Stimulated activated CD4-positive, alpha-beta T cell treated with anti-CD3 and anti-CD28 coated beads, Interleukin-4, amount 100 ng/mL, for 1 hour (primary cell): ENCODE data around the gene CDK16.
"Not testable (repeated sequence)": the region's sequence is repeated elsewhere in the genome, so short reads cannot be mapped to it uniquely, and the experiment has no call there.

Experiments
- DNase-seq: peaks from one replicate; pipeline ENCODE4 v3.0.0-alpha.2; 2020

The CDK16 gene

GRCh38 chrX:47257620-47258019, 39.1 kb downstream of the CDK16 start:
- DNase-seq = not testable (repeated sequence)

GRCh38 chrX:47264483-47265173, 46.1 kb downstream of the CDK16 start:
- no peak for DNase-seq

DNA sequence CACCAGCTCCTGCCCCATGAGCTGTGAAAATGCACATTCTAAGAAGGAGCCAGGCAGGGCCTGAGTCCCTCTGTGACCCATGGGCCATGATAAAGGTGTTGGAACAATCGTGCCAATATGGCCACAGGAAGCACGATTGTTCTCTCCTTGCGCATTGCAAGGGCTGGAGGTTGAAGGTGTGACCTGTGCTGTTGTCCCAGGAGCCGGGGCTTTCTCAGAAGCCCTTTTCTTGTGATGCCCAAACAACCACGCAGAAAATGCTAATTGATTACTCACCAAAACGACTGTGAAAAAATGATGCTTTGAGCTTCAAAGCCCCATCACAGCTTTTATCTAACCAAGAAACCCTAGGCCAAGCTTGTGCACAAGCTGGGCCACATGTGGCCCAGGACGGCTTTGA, 48.2 kb downstream of the CDK16 start:
- no peak for DNase-seq

DNA sequence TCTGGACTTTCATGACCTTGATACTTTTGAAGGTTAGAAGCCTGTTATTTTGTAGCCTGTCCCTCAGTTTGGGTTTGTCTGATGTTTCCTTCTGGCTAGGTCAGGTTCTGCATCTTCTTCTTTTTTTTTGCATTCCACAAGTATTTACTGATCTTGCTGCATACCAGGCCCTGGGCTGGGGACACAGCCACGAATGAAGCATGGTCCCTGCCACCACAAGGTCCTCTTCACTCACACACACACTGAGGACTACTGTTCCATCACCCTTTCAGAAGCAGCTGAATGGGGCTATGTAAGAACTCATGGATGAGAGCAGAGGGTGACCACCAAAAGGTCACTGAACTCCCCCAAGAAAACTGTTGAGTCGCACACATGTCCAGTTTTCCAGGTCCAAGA, 53.5 kb downstream of the CDK16 start:
- DNase-seq = no peak

DNA sequence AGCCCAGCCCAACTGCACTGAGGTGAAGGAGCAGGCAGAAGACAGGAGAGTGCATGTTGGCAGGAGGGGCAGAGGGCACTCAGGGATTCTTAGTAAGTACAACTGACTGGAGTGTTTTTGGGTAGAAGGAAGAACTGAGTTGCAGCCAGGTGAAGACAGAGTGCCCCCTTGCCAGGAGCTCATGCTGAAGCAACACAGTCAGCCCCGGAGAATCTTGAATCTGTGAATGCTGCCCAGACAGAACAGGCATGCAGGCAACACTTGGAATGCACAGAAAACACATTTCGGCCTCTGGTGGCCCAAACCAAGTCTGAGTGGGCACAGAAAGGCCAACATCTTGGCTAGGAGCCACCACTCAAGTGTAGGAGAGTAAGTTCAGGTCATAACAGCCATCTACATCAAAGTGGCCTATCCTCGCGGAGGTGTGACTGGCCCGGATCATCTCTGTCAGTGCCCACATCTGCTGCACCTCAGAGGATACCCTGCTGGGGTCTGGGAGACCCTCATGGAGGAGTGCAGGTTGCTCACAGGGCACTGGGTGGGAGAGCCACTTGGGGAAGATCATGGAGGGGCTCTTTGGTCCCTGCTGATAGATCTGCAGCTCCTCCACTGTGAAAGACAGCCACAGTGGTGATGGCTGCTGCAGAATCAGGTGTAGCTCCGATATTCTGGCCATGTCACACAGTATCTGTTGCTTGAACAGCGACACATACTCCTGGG, 54.7 kb downstream of the CDK16 start:
- no peak for DNase-seq

DNA sequence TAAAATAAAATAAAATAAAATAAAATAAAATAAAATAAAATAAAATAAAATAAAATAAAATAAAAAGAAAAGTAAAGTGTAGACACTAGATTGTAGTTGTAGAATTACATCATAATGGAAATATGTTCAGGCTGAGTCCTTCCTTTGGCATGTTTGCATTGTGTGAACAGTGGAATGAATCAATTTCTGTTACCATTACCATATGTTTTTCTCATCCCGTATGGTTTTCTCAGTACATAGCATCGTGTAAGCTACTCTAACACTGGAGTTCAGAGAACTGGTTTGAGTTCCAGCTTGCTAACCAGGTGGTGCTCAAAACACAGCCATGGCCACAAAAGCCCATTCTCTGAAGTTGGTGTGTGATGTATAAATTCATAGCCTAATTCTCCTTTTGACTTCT, 60.2 kb downstream of the CDK16 start:
- DNase-seq = no peak
